GM12878 (cell line): ENCODE data around the gene ZNF470.

Experiments used
- BCLAF1 ChIP-seq: fragments of 450-650 bp; IDR thresholded peaks from 2 replicates; pipeline ENCODE4 v1.6.1; 2017; ENCODE audit warnings: antibody characterized with exemption, mild to moderate bottlenecking, moderate library complexity
- CREB1 ChIP-seq: IDR thresholded peaks from 2 replicates; pipeline ENCODE4 v1.6.1; 2012; ENCODE audit warnings: low read depth, mild to moderate bottlenecking, inconsistent platforms
- CTCF ChIP-seq, 3 experiments: IDR thresholded peaks in 2 of 3; conservative IDR thresholded peaks in 1 of 3; 2 replicates each; pipeline ENCODE4 v1.5.1; 2011; ENCODE audit warnings: low read depth in 3 of 3, low read length in 3 of 3, mild to moderate bottlenecking in 3 of 3, control low read depth in 2 of 3, moderate library complexity in 2 of 3, inconsistent platforms in 1 of 3, mixed read lengths in 1 of 3; ENCODE audit not compliant: control insufficient read depth in 2 of 3, insufficient read depth in 1 of 3; ENCODE audit errors: extremely low read depth in 1 of 3
- CUX1 ChIP-seq: IDR thresholded peaks from 2 replicates; pipeline ENCODE4 v1.6.1; 2012; ENCODE audit warnings: improper control_type of control experiment, low read depth, low read length; ENCODE audit not compliant: insufficient replicate concordance
- DPF2 ChIP-seq: fragments of 450-650 bp; IDR thresholded peaks from 2 replicates; pipeline ENCODE4 v1.6.1; 2017; ENCODE audit warnings: mild to moderate bottlenecking
- HDGF ChIP-seq: fragments of 450-650 bp; IDR thresholded peaks from 2 replicates; pipeline ENCODE4 v1.6.1; 2016; ENCODE audit warnings: antibody characterized with exemption
- JUNB ChIP-seq: IDR thresholded peaks from 2 replicates; pipeline ENCODE4 v1.6.1; 2016; ENCODE audit warnings: antibody characterized with exemption, mild to moderate bottlenecking
- NR2F1 ChIP-seq: fragments of 450-650 bp; conservative IDR thresholded peaks from 2 replicates; pipeline ENCODE4 v1.6.1; 2017; ENCODE audit warnings: mild to moderate bottlenecking
- RFX5 ChIP-seq: IDR thresholded peaks from 2 replicates; pipeline ENCODE4 v1.6.1; 2011; ENCODE audit warnings: low read depth, low read length, improper control_type of control experiment
- TCF12 ChIP-seq: IDR thresholded peaks from 2 replicates; pipeline ENCODE4 v1.6.1; 2011; ENCODE audit warnings: low read depth, mild to moderate bottlenecking, low read length
- ZBTB40 ChIP-seq: fragments of 450-650 bp; IDR thresholded peaks from 2 replicates; pipeline ENCODE4 v1.6.1; 2016; ENCODE audit warnings: mild to moderate bottlenecking, moderate library complexity, borderline replicate concordance
- ZNF274 ChIP-seq: IDR thresholded peaks from one replicate; pipeline ENCODE4 v1.8.0; 2011; ENCODE audit not compliant: insufficient read length, insufficient read depth

GRCh38 chr19:56572589-56572988 is 5.3 kb downstream of the ZNF470 start:
- TF ChIP-seq CUX1 (no peak), TCF12 (no peak), JUNB (no peak), BCLAF1 (no peak), DPF2 (no peak), CTCF (IDR thresholded peaks at IDR 0.05 in 2 of 3, conservative IDR thresholded peaks at IDR 0.05 in 1 of 3; ENCODE audit: control insufficient read depth in 2 of 3, extremely low read depth in 1 of 3, insufficient read depth in 1 of 3, low read depth in 3 of 3, low read length in 3 of 3) (no peak), ZNF274 (no peak), RFX5 (no peak), NR2F1 (no peak), CREB1 (no peak), HDGF (no peak), ZBTB40 (no peak)
